ENCODE data around the gene B3GALT4.

The B3GALT4 gene

DNA sequence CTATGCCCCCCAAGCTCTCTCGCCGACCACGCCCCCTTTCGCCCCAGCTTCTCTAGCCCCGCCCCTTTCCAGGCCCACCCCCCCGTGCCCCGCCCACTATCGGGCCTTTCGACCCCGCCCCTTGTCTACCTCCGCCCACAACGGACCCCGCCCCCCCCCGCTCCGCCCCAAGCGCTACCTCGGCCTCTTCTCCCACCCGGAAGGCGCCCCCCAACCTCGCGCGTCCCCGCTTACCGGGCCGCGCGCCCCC, 40.4 kb downstream of the B3GALT4 start:
- peaks cover 56% of the 10 kb centered on the region for H3K79me2 ChIP-seq (ENCODE audit: control insufficient read depth, insufficient read depth, low read length, unreplicated experiment)
- peak overlapping the region; percentile 83 for H3K4me3 ChIP-seq (ENCODE audit: low read depth, low read length)
- H2AFZ ChIP-seq (ENCODE audit: low read length, unreplicated experiment), result no peak overlapping the region
- peaks cover 10% of the 10 kb centered on the region; the same call in 1 of the 2 replicates for H3K36me3 ChIP-seq (ENCODE audit: insufficient read depth, low read length)
- peaks cover 46% of the 10 kb centered on the region for H3K4me1 ChIP-seq (ENCODE audit: control insufficient read depth, insufficient read depth, low read length, unreplicated experiment)
- no peaks in the 10 kb centered on the region for H3K27me3 ChIP-seq (ENCODE audit: insufficient read depth, low read length)
- peak overlapping the region; percentile 77; the same call in 1 of the 2 replicates for H3K27ac ChIP-seq (ENCODE audit: low read depth, low read length)

DNA sequence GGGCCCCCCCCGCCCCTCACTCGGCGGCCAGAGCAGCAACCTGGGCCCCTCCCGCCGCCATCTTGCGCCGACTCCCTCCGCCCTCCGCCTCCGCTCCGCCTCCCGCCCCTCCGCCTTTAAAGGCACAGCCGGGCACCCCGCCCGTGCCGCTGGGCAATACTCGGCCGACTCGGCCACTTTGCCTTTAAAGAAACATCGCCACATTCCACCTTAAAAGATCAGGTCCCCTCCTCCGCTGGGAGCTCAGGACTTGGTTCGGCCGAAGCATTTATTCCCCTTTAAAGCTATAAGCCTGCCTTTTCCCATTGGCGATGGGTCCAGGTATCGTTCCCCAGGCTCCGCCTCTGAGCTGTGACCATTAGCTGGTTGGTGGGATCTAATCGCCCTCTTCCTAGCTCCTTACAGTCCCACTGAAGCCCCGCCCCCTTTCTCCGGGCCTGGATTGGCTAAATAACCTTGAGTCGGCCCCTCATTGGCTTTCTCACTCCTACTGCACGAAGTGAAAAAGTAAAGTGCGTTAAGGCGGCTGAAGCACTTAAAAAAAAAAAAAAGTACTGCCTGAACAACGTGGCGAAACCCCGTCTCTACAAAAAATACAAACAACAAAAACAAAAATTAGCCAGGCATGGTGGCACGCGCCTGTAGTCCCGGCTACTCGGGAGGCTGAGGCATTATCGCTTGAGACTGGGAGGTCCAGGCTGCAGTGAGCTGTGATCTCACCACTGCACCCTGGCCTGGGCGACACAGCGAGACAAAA, 40.9 kb downstream of the B3GALT4 start, which contains the start of gene ZBTB22:
TSS of gene ZBTB22 (minus strand) at position 76 of the 757 bp plus-strand sequence. CDS start 828 bp downstream, outside the sequence.
- Histone ChIP-seq H3K27ac (ENCODE audit: low read depth, low read length) (peak within 1 kb of the TSS; percentile 77), H2AFZ (ENCODE audit: low read length, unreplicated experiment) (no peak within 1 kb of the TSS), H3K4me3 (ENCODE audit: low read depth, low read length) (peak within 1 kb of the TSS; percentile 83), H3K79me2 (ENCODE audit: control insufficient read depth, insufficient read depth, low read length, unreplicated experiment) (peaks cover 54% of the 10 kb centered on the region), H3K36me3 (ENCODE audit: insufficient read depth, low read length) (peaks cover 10% of the 10 kb centered on the region; the same call in 1 of the 2 replicates), H3K4me1 (ENCODE audit: control insufficient read depth, insufficient read depth, low read length, unreplicated experiment) (peaks cover 46% of the 10 kb centered on the region), H3K27me3 (ENCODE audit: insufficient read depth, low read length) (no peaks in the 10 kb centered on the region)

DNA sequence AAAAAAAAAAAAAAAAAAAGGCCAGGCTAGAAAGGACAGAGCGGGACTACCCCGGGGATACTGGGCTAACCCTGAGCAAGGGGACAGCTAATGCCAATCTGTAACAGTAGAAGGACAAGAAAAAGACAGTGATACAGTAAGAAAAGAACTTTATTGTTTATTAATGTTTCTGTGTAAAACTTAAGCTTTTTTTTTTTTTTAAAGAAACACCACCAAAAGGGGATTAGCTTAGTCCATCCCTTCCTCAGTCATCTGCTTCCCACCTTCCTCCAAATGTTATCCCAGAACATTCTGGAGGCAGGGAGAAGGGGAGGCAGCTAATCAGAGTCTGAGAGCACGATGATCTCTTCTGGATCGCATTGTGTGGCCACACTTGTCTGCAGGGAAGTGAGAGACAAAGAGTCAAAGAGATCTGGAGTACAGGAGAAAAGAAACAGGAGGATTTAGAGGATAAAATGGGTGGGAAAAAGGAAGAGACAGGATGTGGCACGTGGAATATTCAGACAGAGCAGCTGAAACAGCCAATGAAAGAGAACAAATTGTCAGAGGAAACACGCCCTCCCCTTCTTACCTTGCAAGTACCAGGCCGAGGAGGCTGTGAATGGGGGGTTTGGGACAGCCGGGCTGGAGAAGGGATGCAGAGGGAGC, 41.6 kb downstream of the B3GALT4 start:
- Histone ChIP-seq H3K79me2 (ENCODE audit: control insufficient read depth, insufficient read depth, low read length, unreplicated experiment) (peaks cover 47% of the 10 kb centered on the region), H3K4me3 (ENCODE audit: low read depth, low read length) (peak overlapping the region; percentile 83), H2AFZ (ENCODE audit: low read length, unreplicated experiment) (no peak overlapping the region), H3K27me3 (ENCODE audit: insufficient read depth, low read length) (no peaks in the 10 kb centered on the region), H3K36me3 (ENCODE audit: insufficient read depth, low read length) (peaks cover 10% of the 10 kb centered on the region; the same call in 1 of the 2 replicates), H3K27ac (ENCODE audit: low read depth, low read length) (peak overlapping the region; percentile 77), H3K4me1 (ENCODE audit: control insufficient read depth, insufficient read depth, low read length, unreplicated experiment) (peaks cover 46% of the 10 kb centered on the region)

DNA sequence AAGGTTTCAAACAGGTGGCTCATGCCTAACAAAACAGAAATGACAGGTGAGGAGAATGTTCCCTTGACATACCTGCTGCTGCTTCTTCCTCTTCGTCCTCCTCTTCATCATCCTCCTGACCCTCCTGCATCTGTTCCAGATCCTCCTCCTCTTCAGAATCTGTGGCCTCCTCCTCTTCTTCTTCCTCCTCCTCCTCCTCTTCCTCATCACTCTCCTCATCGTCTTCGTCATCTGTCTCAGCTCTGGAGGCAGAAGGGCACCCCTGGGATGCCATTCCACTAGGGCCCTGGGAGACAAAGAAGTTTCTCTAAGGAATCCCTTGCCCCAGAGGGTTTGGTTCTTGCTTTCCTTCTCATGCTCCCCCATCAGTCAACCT, 43.0 kb downstream of the B3GALT4 start:
- Histone ChIP-seq H3K27ac (ENCODE audit: low read depth, low read length) (peak overlapping the region; percentile 92), H3K4me1 (ENCODE audit: control insufficient read depth, insufficient read depth, low read length, unreplicated experiment) (peaks cover 41% of the 10 kb centered on the region), H3K27me3 (ENCODE audit: insufficient read depth, low read length) (no peaks in the 10 kb centered on the region), H3K4me3 (ENCODE audit: low read depth, low read length) (peak overlapping the region; percentile 43), H3K79me2 (ENCODE audit: control insufficient read depth, insufficient read depth, low read length, unreplicated experiment) (peaks cover 37% of the 10 kb centered on the region), H3K36me3 (ENCODE audit: insufficient read depth, low read length) (peaks cover 10% of the 10 kb centered on the region; the same call in 1 of the 2 replicates), H2AFZ (ENCODE audit: low read length, unreplicated experiment) (no peak overlapping the region)

DNA sequence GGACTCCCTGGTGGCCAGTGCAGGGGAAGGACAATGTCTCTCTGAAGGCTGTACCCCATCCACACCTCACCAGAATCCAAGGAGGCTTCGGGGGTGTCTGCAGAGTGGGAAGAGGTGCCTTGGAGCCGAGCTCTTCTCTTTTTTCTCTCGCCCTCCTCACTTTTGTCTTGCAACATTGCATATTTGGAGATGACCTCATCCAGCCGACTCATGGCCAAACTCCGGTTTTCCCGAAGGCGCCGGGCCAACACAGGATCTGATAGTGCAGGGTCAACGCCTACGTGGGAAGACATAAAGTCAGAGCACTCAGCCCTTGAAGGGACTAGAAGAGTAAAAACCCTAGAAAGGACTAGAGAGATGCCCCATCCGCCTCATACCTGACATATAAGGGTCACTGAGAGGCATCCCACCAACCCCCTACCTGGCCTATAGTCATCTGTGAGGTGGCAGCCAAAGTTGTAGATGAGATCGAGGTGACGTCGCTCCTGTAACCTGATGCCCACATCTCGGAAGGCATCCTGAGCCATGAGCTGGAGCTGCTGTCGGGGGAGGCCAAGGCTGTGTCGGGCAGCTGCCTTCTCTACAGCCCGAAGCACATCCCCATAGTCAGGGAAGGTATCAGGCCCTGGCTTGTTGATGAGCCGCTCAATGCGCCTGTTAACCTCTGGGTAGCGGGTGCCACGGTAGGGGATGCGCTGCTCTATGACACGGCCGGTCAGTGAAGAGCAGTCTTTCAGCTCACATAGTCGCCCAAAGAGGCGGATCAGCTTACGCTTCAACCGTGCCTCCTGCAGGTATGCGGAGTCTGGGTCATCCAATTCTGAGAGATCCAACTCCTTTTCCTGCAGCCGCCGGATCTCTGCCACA, 43.6 kb downstream of the B3GALT4 start:
- Histone ChIP-seq H3K79me2 (ENCODE audit: control insufficient read depth, insufficient read depth, low read length, unreplicated experiment) (peaks cover 34% of the 10 kb centered on the region), H3K4me1 (ENCODE audit: control insufficient read depth, insufficient read depth, low read length, unreplicated experiment) (peaks cover 38% of the 10 kb centered on the region), H3K4me3 (ENCODE audit: low read depth, low read length) (peak overlapping the region; percentile 95), H3K36me3 (ENCODE audit: insufficient read depth, low read length) (peaks cover 10% of the 10 kb centered on the region; the same call in 1 of the 2 replicates), H2AFZ (ENCODE audit: low read length, unreplicated experiment) (no peak overlapping the region), H3K27ac (ENCODE audit: low read depth, low read length) (peak overlapping the region; percentile 92), H3K27me3 (ENCODE audit: insufficient read depth, low read length) (no peaks in the 10 kb centered on the region)

DNA sequence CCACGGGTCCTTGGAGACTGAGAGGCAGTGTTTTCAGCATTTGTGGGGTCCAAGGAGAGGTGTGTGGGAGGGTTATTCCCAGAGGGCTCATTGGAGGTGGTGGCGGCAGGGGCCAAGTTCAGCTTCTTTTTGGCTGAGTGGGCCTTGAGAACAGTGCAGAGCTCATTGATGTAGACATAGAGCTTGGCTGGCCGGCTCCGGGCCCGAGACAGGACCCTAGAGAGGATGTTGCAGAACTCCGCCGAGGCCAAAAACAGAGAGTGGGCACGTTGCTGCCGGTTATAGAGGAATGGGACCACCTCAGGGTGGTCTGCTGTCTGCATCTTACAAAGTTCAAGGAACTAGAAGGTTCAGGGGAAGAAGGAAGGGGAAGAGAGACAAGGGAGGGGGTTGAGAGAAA, 44.3 kb downstream of the B3GALT4 start:
- Histone ChIP-seq H3K4me1 (ENCODE audit: control insufficient read depth, insufficient read depth, low read length, unreplicated experiment) (peaks cover 38% of the 10 kb centered on the region), H3K27ac (ENCODE audit: low read depth, low read length) (peak overlapping the region; percentile 92), H3K4me3 (ENCODE audit: low read depth, low read length) (peak overlapping the region; percentile 95)

DNA sequence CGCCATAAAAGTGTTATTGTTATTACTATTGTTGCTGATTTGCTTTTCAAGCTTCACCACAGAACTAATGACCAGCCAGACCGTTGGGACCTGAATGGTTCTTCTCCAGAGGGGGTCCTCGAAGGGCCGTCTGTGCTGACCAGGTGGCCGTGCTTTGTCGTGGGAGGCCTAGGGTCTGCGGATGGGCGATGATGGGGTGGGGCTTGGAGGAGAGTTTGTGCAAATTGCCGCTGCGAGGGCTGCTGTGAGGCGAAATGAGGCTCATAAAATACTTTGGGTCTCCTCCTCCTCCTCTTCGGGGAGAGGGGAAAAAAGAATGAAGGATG, 46.7 kb downstream of the B3GALT4 start:
- peaks cover 31% of the 10 kb centered on the region for H3K4me1 ChIP-seq (ENCODE audit: control insufficient read depth, insufficient read depth, low read length, unreplicated experiment)

More for the DNA sequence above, 44.3 kb downstream of the B3GALT4 start:
- Histone ChIP-seq H2AFZ (ENCODE audit: low read length, unreplicated experiment) (no peak overlapping the region), H3K27me3 (ENCODE audit: insufficient read depth, low read length) (no peaks in the 10 kb centered on the region), H3K79me2 (ENCODE audit: control insufficient read depth, insufficient read depth, low read length, unreplicated experiment) (peaks cover 34% of the 10 kb centered on the region), H3K36me3 (ENCODE audit: insufficient read depth, low read length) (peaks cover 10% of the 10 kb centered on the region; the same call in 1 of the 2 replicates)

DNA sequence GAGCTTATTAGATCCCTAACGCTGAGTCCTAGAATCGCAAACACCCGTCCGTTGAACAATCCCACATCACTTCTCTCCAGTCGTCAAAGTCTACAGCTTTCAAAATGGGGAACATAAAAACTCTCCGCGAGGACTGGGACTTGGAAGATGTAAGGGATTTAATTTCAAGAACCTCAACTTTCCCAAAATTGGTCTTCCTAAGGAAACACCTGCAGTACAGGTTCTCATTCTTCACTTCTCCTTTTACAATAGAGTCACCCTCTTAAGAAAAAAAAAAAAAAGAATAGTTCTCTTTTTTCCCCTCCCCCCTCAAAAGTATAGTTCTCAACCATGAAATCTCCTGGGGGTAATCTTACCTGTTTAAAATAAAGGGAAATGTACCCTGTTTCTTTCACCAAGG, 47.2 kb downstream of the B3GALT4 start:
- H3K4me3 ChIP-seq (ENCODE audit: low read depth, low read length), result peak overlapping the region; percentile 95

More for the DNA sequence above, 46.7 kb downstream of the B3GALT4 start:
- H3K27ac ChIP-seq (ENCODE audit: low read depth, low read length), result no peak overlapping the region
- H3K4me3 ChIP-seq (ENCODE audit: low read depth, low read length), result peak overlapping the region; percentile 95
- H3K27me3 ChIP-seq (ENCODE audit: insufficient read depth, low read length), result no peaks in the 10 kb centered on the region
- peak overlapping the region; percentile 78 for H2AFZ ChIP-seq (ENCODE audit: low read length, unreplicated experiment)
- H3K36me3 ChIP-seq (ENCODE audit: insufficient read depth, low read length), result peaks cover 10% of the 10 kb centered on the region; the same call in 1 of the 2 replicates
- H3K79me2 ChIP-seq (ENCODE audit: control insufficient read depth, insufficient read depth, low read length, unreplicated experiment), result peaks cover 33% of the 10 kb centered on the region

More for the DNA sequence above, 47.2 kb downstream of the B3GALT4 start:
- peaks cover 28% of the 10 kb centered on the region for H3K79me2 ChIP-seq (ENCODE audit: control insufficient read depth, insufficient read depth, low read length, unreplicated experiment)
- peaks cover 10% of the 10 kb centered on the region; the same call in 1 of the 2 replicates for H3K36me3 ChIP-seq (ENCODE audit: insufficient read depth, low read length)
- H3K27me3 ChIP-seq (ENCODE audit: insufficient read depth, low read length), result no peaks in the 10 kb centered on the region
- no peak overlapping the region for H3K27ac ChIP-seq (ENCODE audit: low read depth, low read length)
- H3K4me1 ChIP-seq (ENCODE audit: control insufficient read depth, insufficient read depth, low read length, unreplicated experiment), result peaks cover 25% of the 10 kb centered on the region
- peak overlapping the region; percentile 78 for H2AFZ ChIP-seq (ENCODE audit: low read length, unreplicated experiment)

Measured in ACC112 (cell line).